Peyer's patch (tissue), 4 donors: ENCODE results near the gene SRXN1.
A peak's percentile ranks its signal among the peaks of the same experiment; 100 is the strongest.

Experiments used
- POLR2A ChIP-seq, 2 donors: fragments of 450-650 bp; IDR thresholded peaks; one replicate each; pipeline ENCODE4 v1.5.1; 2017; ENCODE audit warnings: antibody characterized with exemption in 2 of 2, mild to moderate bottlenecking in 2 of 2, moderate library complexity in 2 of 2
- TF ChIP-seq, protein P1 (sequence below), 6 experiments: fragments of 450-650 bp in 4 of 6; fragments of 200-600 bp in 2 of 6; sonication (generic) in 1 of 6; IDR thresholded peaks; one replicate each; pipeline ENCODE4 v1.5.1; 2017 to 2019; ENCODE audit warnings: antibody characterized with exemption in 6 of 6, mild to moderate bottlenecking in 3 of 6, moderate library complexity in 1 of 6

DNA sequence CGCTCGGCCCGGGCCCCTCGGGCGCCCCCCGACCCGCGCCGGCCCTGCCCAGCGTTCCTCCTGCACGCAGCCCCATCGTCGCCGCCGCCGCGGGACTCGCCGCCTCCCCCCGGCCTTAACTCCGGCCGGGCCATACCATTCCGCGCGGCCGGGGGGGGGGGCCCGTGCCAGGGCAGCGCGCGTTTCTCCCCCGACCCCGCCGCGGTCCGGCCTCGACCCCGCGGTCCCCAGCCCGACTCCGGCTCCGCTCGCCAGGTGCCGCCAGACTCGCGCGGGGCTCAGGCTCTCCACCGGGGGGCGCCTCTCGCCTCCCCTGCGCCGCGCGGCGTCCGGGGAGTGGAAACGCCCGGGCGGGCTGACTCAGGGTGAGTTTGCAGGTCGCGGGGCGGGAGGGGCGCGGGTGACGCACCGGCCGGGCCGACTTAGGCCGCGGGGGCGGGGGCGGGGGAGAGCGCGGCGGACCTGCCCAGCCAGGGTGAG lies at the start of gene SRXN1:
- no peak for TF ChIP-seq POLR2A (IDR thresholded peaks at IDR 0.05)
- TF ChIP-seq, protein P1, sequence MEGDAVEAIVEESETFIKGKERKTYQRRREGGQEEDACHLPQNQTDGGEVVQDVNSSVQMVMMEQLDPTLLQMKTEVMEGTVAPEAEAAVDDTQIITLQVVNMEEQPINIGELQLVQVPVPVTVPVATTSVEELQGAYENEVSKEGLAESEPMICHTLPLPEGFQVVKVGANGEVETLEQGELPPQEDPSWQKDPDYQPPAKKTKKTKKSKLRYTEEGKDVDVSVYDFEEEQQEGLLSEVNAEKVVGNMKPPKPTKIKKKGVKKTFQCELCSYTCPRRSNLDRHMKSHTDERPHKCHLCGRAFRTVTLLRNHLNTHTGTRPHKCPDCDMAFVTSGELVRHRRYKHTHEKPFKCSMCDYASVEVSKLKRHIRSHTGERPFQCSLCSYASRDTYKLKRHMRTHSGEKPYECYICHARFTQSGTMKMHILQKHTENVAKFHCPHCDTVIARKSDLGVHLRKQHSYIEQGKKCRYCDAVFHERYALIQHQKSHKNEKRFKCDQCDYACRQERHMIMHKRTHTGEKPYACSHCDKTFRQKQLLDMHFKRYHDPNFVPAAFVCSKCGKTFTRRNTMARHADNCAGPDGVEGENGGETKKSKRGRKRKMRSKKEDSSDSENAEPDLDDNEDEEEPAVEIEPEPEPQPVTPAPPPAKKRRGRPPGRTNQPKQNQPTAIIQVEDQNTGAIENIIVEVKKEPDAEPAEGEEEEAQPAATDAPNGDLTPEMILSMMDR (IDR thresholded peaks at IDR 0.05) = peak; percentile 15 to 69 (median 58)
